GM19455 (cell line): ENCODE measurements around the gene SOX6.

ENCODE experiments used
- ATAC-seq: cut with Tn5 transposase; IDR thresholded peaks from one replicate; pipeline ENCODE4 v1.9.1; 2021; ENCODE audit not compliant: unreplicated experiment

Gene SOX6

DNA sequence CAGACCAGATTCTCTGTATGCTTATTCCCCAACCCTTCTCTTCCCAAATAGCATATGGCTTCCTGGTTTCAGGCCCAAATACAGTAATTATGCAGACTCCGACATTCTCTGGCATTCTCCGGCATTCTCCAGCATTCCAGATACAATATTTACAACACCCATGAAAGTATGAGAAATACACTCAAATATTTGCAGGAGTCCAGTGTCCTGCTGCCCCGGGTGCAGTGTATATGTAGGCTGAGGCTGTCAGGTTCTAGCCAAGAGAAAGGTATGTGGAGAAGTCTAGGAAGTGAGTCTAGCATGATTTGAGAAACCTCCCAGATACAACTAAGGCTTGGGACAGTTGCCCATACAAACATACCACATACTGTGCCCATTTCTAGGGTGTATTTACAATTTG, 160.7 kb downstream of the SOX6 start:
- ATAC-seq, result no peak

DNA sequence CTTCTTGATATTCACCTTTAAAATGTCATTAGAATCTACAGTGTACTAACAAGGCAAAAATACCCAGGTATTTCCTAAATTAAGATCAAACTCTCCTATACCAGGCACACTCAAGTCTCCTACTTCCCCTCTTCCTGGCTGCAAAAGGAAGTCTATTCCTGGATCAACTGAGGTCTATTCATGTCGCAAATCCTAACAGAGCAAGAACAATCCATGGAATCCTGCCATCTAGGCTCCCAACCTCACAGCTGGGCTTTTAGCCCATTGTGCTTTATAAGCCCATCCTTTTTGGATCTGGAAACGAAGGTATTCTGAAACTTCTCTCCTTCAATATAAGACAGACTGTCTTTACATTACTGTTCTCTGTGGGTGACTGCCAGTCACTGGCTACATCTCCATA, 161.8 kb downstream of the SOX6 start:
- no peak for ATAC-seq

DNA sequence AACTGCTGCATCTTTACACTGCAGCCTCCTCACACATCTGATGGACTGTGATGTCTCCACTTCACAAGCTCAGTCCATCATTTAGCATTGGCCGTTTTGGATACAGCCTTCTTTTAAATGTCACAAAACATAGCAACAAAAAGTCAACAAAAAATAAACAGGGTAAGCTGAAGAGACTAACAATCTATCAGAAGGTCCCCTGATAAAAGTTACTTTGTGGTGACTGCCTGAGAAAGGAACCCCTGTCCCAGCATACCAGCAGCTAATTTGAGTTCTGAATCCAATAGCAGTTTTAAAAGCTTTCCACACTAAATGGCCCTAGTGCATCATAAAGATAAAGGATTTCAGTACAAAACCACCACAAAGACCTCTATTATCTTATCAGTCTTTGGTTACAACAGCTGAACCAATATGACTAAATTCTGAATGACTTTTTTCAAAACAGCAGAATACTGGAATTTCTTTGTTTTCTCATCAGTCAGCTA, 162.4 kb downstream of the SOX6 start:
- ATAC-seq, result no peak

DNA sequence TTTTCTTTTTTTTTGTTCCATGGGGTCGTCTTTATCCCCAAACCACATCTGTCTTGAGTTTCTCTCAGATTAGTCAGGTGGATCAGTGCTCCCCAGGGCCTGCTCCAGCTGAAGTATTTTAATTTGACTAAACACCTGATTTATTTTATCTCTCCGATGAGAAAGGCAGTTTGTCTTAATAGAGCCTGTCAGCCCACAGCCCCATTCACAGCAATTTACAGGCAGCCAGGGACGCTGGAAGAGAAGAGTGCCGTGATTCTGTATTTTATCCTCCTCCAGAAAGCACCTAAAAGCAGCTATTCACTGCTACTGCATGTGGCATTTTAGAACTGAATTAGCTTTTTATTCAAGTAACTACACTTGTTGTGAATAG, 164.5 kb downstream of the SOX6 start:
- no peak for ATAC-seq

DNA sequence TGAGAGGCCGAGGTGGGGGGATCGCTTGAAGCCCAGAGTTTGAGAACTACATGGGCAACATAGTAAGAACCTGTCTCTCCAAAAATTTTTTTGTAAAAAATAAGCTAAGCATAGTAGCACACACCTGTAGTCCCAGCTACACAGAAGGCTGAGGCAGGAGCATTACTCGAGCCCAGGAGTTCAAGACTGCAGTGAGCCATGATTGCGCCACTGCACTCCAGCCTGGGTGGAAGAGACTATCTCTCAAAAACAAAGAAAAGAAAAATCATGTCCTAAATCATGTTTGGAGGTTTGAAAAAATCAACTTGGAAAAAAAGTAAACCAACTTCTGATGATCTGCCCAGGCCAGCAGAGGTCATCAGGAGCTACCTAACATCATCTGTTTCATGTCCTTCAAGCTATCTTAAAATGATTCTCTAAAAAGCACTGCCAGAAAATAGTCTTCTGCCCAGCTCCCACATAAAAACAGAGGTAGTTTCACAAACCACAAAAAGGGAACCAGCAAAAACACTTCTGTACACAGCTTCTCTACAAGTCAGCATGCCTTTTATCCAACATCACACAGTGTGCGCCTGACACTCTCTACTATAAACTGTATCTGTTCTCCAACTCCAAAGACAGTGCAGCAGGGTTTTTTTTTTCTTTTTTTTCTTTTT, 165.0 kb downstream of the SOX6 start:
- ATAC-seq, result no peak

- ATAC-seq, result no peak
These were observed 169.7 kb downstream of the SOX6 start for GRCh38 chr11:16186680-16187079.

GRCh38 chr11:16185042-16185441, 171.3 kb downstream of the SOX6 start:
- no peak for ATAC-seq

- ATAC-seq, result no peak
These were observed 171.8 kb downstream of the SOX6 start for GRCh38 chr11:16184588-16184987.

DNA sequence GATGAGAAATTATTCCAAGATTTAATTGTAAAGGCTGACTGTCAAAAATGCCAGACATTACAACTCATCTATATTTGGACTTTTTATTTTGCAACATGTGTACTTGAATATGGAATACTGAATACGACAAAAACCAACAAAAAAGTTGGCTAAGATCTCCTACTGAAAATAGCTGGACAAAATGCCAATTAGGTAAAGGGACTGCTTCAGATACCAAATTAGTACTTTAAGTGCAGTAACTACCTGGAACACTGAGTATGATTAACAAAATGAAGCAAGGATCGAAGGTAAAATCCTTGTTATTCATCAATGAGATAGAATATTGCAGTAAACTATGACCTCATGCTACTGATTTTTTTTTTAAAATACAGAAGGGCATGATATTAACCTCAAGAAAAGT, 173.8 kb downstream of the SOX6 start:
- ATAC-seq, result no peak

DNA sequence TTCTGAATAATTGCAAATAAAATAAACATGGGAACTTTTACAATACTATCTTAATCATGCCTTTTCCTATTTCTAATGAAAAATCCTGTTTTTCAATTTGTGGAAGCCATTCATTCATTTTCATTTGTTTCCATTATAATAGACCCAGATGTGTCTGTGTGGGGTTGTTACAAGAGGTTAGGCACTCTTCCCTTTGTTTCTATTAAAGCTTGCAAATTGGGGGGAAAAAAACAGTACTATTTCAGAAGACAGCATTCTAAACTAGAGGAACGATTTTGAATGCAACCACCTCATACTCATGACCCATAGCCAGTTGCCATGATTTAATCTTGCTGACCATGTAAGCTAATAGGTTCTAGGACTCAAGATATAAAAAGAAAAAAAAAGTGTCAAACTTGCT, 175.5 kb downstream of the SOX6 start:
- no peak for ATAC-seq

GRCh38 chr11:16179676-16180075, 176.7 kb downstream of the SOX6 start:
- ATAC-seq, result no peak

- ATAC-seq, result no peak
These were observed 178.1 kb downstream of the SOX6 start for GRCh38 chr11:16178273-16178672.

DNA sequence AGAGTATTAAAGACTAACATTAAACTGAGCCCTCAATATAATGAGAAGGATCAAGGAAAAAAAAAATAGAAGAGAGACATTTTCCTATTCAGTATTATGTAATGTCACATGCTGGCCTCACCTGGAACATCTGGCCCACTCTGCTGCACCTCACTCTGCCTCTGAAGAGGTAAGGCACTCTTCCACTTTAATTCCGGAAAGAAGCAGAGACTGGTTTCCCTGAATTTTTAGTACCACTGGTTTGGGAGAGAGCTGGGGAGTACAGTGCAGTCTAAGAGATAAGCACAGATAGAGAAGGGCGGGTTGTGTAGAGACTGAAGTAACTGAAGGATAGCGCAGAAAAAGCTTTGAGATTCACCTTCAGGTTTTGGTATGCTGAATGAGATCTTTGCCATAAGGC, 178.7 kb downstream of the SOX6 start:
- ATAC-seq, result no peak

GRCh38 chr11:16173798-16174197, 182.5 kb downstream of the SOX6 start:
- ATAC-seq, result no peak

DNA sequence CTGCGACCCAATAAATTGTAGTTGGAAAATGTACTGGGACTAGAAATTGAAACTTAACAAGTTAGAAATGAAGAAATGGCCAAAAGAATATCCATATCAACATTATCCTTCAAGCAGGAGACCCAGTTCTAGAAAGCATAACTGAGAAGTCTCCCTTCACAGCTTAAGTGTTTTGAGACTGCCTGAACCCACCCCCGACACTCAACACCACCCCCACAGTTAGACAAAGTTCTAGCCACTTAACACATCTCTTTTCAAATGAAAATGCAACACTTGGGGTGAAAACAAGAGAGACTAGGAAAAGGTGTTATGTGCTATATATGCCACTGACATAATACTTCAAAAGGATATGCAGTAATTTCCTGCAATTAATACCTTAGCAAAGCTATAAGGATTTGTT, 184.5 kb downstream of the SOX6 start:
- ATAC-seq, result no peak

GRCh38 chr11:16169956-16170847, 186.1 kb downstream of the SOX6 start:
- no peak for ATAC-seq

DNA sequence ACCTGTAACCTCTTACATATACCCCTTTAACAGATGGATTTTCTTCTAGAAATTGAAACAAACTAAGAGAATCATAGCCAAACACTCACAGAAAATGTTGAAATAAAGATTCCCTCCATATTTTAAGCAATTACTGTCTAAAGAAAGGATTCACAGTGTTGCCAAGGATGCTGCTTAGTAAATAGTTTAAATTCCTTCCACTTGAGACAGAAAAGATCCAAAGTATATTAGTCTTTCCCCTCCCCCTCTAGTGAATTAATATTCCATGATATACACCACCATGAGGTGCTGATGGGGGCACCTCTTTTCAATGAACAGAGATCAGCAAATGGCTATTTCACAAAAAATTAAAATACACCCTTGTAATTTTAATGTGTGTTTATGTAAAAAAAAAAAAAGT, 186.8 kb downstream of the SOX6 start:
- ATAC-seq, result no peak

DNA sequence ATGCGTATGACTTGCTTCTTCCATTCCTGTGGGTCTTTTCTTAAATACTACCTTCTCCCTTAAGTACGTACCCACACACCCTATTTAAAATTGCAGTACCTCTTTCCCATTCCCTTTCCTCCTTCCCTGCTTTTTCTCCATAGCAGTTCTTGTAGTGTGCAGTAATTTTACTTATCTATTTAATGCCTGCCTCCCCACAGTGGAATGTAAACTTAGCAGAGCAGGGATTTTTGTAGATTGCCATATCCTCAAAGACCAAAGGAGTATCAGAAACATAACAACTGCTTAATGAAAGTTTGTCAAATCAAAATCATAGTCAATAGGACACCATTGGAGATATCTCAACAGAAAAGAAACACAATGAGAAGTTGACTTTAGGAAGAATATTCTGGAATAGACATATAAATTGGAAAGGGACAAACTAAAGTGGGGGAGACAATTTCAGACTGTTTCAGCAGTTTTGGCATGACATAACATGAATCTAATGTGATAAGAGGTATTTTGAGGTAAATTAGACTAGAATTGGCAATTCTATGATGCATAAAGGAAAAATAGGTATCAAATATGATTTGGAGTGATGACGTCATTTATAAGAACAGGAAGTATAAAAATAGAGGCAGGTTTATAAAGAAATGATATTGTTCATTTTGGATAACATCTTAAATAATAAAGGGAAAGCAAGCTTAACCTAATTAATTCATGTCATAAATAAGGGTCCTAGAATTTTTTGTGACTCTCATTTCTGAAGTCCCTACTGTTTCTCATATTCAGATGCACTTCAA, 188.4 kb downstream of the SOX6 start:
- ATAC-seq, result no peak

DNA sequence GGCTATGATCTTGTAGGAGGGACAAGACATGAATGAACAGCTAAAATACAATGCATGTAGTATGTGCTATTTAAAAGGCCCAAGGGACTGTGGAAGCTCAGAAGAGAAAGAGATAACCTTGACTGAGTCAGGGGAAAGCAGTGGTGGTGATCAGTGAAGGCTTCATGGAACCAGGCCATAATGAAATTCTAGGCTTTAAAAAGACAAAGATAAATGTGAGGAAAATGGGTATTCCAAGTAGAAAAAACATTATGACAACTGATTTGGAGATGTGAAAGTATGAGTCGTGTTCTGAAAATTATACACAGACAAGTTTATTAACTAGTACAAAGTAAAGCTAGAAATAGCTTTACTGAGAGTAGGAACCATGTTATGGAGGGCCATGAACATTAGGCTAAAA, 189.8 kb downstream of the SOX6 start:
- ATAC-seq, result no peak

DNA sequence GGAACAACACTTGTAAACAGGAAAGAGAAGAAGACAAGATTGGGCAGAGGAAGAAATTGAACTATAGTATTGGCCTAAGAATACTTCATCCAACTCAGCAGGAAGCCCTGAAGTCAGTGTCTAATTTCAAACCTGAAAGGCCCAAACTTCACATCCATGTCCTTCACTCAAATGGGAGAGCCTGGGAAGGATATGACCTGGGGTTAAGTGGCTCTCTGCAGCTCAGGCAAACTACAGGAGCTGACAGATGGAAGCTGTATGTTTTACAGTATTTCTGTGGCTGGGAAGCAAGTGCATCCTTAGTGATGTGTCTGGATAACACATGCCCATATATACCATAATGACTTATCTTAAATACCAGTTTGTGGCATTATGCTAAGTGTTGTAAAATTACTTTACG, 196.2 kb downstream of the SOX6 start:
- no peak for ATAC-seq

DNA sequence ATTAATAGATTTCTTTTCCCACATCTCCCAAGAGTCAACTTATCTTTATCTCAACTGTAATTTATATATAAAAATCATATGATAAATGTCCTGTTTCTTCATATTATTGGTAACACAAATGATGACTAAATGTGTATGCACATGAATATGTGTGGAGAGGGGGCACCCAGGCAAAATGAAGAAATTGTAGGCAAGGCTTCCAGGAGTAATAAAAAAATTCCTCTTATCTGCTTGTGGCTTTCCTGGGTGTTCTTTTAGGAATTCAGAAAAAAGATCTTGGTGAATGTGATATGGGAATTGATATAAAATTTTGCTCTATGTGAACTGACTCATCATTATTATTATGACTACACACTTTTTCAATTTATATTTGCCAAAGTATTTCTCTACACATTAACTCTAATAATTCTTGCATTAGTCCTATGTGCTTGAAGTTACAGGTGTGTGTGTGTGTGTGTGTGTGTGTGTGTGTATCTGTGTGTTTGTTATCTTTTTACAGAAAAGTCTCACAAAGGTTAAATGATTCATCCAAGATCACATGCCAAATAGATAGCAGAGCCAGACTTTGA, 197.8 kb downstream of the SOX6 start:
- ATAC-seq, result no peak
